ENCODE measurements around the gene DEGS1.

DNA sequence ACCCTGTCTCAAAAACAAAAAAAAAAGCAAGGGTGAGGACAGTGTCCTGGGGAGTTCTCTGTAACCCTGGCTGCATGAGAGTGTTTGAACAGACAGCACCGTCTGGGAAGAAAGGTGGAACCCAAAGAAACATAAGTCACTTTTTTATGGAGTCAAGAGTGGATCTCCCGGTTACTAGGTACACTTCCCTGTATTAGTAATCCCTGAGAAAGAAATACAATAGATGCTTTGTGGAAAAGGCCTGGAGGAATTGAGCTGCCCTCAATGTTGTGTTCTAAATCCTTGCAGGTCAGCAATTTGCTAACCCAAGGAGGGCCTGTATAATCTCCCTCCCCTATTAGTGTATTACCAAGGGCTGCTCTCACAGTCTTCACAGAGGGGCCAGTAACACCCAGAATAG, 16.6 kb downstream of the DEGS1 start:
- TF ChIP-seq, protein P1, sequence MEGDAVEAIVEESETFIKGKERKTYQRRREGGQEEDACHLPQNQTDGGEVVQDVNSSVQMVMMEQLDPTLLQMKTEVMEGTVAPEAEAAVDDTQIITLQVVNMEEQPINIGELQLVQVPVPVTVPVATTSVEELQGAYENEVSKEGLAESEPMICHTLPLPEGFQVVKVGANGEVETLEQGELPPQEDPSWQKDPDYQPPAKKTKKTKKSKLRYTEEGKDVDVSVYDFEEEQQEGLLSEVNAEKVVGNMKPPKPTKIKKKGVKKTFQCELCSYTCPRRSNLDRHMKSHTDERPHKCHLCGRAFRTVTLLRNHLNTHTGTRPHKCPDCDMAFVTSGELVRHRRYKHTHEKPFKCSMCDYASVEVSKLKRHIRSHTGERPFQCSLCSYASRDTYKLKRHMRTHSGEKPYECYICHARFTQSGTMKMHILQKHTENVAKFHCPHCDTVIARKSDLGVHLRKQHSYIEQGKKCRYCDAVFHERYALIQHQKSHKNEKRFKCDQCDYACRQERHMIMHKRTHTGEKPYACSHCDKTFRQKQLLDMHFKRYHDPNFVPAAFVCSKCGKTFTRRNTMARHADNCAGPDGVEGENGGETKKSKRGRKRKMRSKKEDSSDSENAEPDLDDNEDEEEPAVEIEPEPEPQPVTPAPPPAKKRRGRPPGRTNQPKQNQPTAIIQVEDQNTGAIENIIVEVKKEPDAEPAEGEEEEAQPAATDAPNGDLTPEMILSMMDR (IDR thresholded peaks at IDR 0.05): no peak
- no peak for TF ChIP-seq POLR2A (IDR thresholded peaks at IDR 0.05)
